ENCODE measurements around the gene ZNF22.
A peak's percentile ranks its signal among the peaks of the same experiment; 100 is the strongest.

The ZNF22 gene

GRCh38 chr10:44965104-44965503 is 35.6 kb upstream of the ZNF22 start:
- DNase-seq (ENCODE audit: low spot score) = no peak

GRCh38 chr10:44965651-44966097 is 35.0 kb upstream of the ZNF22 start:
- no peak for DNase-seq (ENCODE audit: low spot score)

DNA sequence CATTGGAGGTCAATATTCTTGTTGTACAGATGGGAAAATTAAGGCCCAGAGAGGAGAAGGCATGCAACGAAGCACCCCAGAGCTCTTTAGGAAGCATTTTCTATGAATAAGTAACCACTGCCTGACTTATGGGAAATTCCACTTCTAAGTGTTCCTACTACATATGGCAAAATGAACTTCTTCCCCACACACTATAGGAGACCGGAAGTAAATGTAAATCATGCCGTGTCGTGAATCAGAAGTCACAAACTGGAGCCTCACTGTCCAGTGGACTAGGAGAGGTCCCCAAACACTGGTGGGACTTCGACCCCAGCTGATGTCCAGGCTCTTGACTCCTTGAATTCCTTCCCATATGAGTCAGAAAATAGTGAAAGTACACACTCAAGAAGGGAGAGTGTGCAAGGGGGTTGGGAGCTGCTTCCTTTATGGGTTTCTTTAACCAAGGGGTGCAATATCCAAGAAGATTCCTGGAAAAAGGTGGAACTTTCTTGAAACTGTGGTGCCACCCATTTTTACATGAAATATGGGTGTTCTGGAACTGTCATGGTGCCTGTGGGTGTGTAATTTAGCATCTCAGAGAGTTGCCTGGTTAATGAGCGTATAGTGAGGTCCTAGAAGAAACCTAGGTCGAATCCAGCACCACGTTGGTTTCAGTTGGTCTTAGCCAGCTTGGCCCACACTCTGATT is 34.5 kb upstream of the ZNF22 start:
- no peak for DNase-seq (ENCODE audit: low spot score)

GRCh38 chr10:44966816-44967509 is 33.8 kb upstream of the ZNF22 start:
- DNase-seq (ENCODE audit: low spot score) = no peak

- no peak for DNase-seq (ENCODE audit: low spot score)
Measured at GRCh38 chr10:44967616-44968015, 33.1 kb upstream of the ZNF22 start.

- no peak for DNase-seq (ENCODE audit: low spot score)
Measured at GRCh38 chr10:44968091-44968490, 32.6 kb upstream of the ZNF22 start.

- DNase-seq (ENCODE audit: low spot score) = no peak
Measured at GRCh38 chr10:44968500-44969400, 32.0 kb upstream of the ZNF22 start.

- no peak for DNase-seq (ENCODE audit: low spot score)
Measured at GRCh38 chr10:44969854-44970253, 30.9 kb upstream of the ZNF22 start.

- DNase-seq (ENCODE audit: low spot score) = no peak
Measured at GRCh38 chr10:44970812-44971395, 29.8 kb upstream of the ZNF22 start.

DNA sequence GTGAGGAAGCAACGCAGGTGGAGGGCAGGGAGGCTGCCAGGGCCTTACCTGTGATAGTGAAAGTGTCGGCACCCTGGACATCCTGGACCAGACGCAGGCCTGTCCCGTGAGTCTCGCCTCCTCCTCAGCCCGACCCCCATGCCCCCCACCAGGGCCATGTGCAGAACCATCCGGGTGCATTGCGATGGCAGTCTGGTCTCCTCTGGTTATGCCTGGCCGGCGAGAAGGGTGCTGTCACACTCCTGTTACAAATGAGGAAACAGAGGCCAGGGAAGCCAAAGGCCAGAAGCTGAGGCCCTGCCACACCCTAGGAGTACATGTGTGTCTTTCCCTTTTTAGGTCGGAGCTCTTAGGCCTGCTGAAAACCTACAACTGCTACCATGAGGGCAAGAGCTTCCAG is 29.3 kb upstream of the ZNF22 start:
- DNase-seq (ENCODE audit: low spot score) = no peak

GRCh38 chr10:44971935-44972757 is 28.6 kb upstream of the ZNF22 start:
- no peak for DNase-seq (ENCODE audit: low spot score)

DNA sequence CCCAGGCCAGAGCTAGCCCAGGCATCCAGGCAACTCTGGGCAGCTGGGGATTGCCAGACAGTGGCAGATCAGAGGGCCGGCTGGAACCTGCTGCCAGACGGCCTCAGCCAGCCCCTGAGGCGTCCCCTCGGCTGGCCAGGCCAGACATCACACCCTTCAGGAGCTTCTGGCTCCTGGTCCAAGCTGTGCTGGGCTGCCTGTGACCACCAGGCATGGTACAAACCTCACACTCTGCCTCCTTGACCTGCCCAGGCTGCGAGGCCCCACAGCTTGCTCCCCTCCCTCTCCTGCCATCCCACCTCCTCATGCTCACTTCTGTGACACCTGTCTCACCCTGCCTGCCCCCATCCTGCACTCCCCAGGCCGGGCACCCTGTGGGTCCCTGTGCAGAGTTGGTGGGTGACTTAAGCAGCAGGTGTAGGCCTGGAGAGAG is 27.8 kb upstream of the ZNF22 start:
- no peak for DNase-seq (ENCODE audit: low spot score)

GRCh38 chr10:44973323-44974081 is 27.2 kb upstream of the ZNF22 start:
- no peak for DNase-seq (ENCODE audit: low spot score)

DNA sequence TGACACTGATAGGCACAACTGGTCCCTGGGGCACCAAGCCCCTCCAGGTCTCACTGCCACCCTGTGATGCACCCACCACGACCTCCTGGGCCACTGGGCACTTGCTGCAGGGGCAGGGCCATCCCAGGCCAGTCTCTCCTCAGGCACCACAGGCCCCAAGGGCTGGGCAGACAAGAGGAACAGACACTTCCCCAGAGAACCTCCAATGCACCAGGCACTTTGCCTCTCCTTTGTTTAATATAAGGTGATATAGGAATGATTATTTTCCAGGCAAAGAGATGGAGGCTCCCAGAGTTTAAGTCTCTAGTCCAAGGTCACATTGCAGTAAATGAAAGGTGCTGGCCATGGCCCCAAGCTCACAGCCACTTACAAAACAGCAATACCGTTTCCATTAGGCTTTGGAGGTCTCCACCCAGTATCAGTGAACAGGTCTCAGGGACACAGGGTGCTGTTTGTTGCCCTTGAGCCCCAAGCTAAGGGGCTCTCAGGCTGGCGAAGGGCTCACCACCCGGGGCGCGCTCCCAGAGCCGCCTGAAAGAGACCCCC is 26.6 kb upstream of the ZNF22 start:
- no peak for DNase-seq (ENCODE audit: low spot score)

DNA sequence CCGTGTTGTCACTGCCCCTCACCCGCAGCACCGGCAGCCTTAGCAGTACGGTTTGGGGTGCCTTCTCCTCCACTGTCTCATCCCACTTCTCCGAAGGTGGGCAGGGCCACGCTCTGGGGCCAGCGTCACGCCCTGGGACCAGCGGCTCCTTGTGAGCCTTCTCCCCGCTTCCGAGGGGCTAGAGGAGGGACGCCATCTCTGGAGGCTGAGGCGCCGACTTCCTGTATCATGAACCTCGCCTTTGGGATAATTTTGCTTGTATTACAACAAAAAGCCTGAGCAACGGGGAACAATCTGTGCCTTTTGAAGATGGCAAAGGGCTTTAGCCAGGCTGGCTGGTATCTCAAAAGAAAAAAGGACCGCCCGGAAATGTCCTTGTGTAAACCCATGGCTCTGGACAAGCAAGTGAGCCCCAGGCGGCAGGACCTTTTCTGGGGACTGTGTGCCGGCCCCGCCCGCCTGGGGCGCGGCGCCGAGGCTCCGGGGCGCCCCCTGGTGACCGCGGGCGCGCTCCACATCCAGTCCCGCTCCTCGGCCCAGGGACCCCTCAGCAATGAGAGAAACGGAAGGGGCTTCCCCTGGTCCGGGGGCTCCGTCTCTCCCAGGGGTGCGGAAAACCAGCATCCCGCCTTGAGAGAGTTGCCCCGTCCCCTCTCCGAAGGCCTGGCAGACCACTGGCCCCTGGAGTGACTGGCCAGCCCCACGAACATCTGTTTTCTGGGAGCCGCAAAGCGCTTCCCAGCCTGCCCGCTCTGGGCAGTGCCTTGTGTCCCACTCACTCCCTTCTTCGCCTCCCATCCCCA is 25.9 kb upstream of the ZNF22 start:
- peak; percentile 93 for DNase-seq (ENCODE audit: low spot score)

GRCh38 chr10:44975431-44976331 is 25.0 kb upstream of the ZNF22 start:
- DNase-seq (ENCODE audit: low spot score) = no peak

DNA sequence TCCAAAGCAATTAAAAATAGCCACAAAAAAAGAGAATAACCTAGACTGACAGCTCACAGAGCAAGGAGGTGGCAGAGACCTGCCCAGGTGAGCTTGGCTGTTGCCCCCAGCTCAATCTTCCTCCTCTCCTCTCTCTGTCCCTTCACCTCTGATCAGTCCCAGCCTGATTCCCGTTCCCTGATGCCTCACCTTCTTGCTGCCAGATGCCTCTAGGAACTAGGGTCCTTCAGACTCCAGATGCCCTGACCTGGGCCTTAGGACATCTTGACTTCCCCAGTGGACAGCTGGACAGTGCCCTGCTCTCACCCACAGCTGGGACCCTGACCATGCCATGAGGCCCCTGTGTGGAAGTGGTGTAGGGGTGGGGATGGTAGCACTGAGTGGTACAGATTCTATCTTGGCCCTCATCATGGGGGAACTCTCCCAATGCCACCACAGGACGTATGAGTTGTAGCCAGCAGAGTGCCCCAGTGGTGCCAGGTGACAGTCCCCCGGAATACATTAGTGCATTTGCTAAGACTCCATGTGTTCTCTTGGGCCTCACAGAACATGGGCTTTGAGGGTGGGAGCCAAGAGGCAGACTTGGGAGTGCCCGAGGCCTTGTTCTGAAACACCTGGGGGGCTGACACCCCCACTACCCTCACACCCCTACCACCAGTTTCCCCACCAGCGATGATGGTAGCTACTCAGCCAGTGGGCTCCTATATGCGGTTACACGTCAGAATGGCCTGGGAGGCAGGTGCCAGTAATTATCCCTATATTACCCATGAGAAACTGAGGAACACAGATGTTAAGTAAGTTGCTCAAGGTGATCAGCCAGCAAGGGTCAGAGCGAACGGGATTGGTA is 24.1 kb upstream of the ZNF22 start:
- no peak for DNase-seq (ENCODE audit: low spot score)
